GM12878 (cell line): ENCODE measurements around the gene ASCC1. TPM values are rescaled to one million over a fixed set of nuclear protein-coding genes. Genes with fewer than 3 reads are reported as not detected.

ENCODE experiments used
- ATAC-seq: fragments of 200-7000 bp; cut with Tn5 transposase; 3 replicates; pipeline ENCODE4 v1.9.1; 2020; ENCODE audit warnings: mild to moderate bottlenecking, moderate library complexity
- BruUV-seq: library from RNA; stranded (reverse); fragments of 400-500 nt; replicated peaks from 2 replicates; lab custom pipeline; 2021; lab: Mats Ljungman, UMichigan
- CTCF ChIA-PET: fragments of 300-600 bp; sonication (Branson Sonifier 250); formaldehyde crosslinking; extraction: SDS; loops from one replicate; lab custom pipeline; 2021; ENCODE audit warnings: inconsistent platforms; lab: Yijun Ruan, JAX
- POLR2A ChIA-PET: fragments of 350-600 bp; formaldehyde crosslinking; extraction: SDS; loops from one replicate; lab custom pipeline; 2021; ENCODE audit warnings: inconsistent platforms; lab: Charles Lee
- RAD21 ChIA-PET: fragments of 300-600 bp; sonication (Branson Sonifier 250); formaldehyde crosslinking; loops from one replicate; lab custom pipeline; 2023; ENCODE audit warnings: antibody characterized with exemption; ENCODE audit not compliant: unreplicated experiment; lab: Charles Lee
- SMC1A ChIA-PET: fragments of 300-600 bp; sonication (Branson Sonifier 250); formaldehyde crosslinking; loops from one replicate; lab custom pipeline; 2023; ENCODE audit not compliant: unreplicated experiment, uncharacterized antibody; lab: Charles Lee
- DNase-seq: peaks from one replicate; pipeline ENCODE4 v3.0.0-alpha.2; 2011; ENCODE audit warnings: low read depth, low spot score
- FAIRE-seq: peaks from 3 replicates; lab custom pipeline; 2011; peaks lifted over from hg19 to GRCh38; lab: Jason Lieb, UNC
- H2AFZ ChIP-seq: 2 replicates; pipeline ENCODE4 v1.6.0; 2011; ENCODE audit warnings: low read depth, low read length, control low read depth; ENCODE audit not compliant: control insufficient read depth
- H3K27ac ChIP-seq: 2 replicates; pipeline ENCODE4 v1.5.1; 2011; ENCODE audit warnings: control low read depth; ENCODE audit not compliant: control insufficient read depth, insufficient read depth
- H3K27me3 ChIP-seq, 2 experiments: replicated peaks in 1 of 2; 2 replicates each; pipeline versions ENCODE4 v1.6.0 to v1.6.1; 2011; ENCODE audit warnings: low read length in 1 of 2; ENCODE audit not compliant: control insufficient read depth in 2 of 2, insufficient read depth in 2 of 2
- H3K36me3 ChIP-seq, 2 experiments: 2 replicates each; pipeline ENCODE4 v1.5.1; 2011; ENCODE audit warnings: low read length in 1 of 2; ENCODE audit not compliant: control insufficient read depth in 2 of 2, insufficient read depth in 2 of 2
- H3K4me1 ChIP-seq: 2 replicates; pipeline ENCODE4 v1.6.1; 2011; ENCODE audit warnings: mild to moderate bottlenecking, low read length, moderate library complexity, mixed read lengths; ENCODE audit not compliant: control insufficient read depth, insufficient read depth
- H3K4me2 ChIP-seq: 2 replicates; pipeline ENCODE4 v1.6.0; 2011; ENCODE audit warnings: control low read depth; ENCODE audit not compliant: control insufficient read depth, insufficient read depth
- H3K4me3 ChIP-seq: fragments of 200-600 bp; sonication (generic); 2 replicates; pipeline ENCODE4 v1.5.1; 2016
- H3K79me2 ChIP-seq: 2 replicates; pipeline ENCODE4 v1.6.0; 2011; ENCODE audit warnings: low read length; ENCODE audit not compliant: control insufficient read depth, insufficient read depth
- H3K9ac ChIP-seq: 2 replicates; pipeline ENCODE4 v1.8.0; 2011; ENCODE audit warnings: low read length, control low read depth, mixed read lengths; ENCODE audit not compliant: control insufficient read depth, insufficient read depth
- H3K9me3 ChIP-seq: replicated peaks from 3 replicates; pipeline ENCODE4 v1.5.1; 2011; ENCODE audit warnings: mild to moderate bottlenecking, low read length; ENCODE audit not compliant: control insufficient read depth, insufficient read depth
- H4K20me1 ChIP-seq: 2 replicates; pipeline ENCODE4 v1.6.0; 2011; ENCODE audit not compliant: control insufficient read depth, insufficient read depth
- BRCA1 ChIP-seq: IDR thresholded peaks from 2 replicates; pipeline ENCODE4 v1.6.1; 2011; ENCODE audit warnings: low read depth, low read length, improper control_type of control experiment
- CHD1 ChIP-seq: IDR thresholded peaks from 2 replicates; pipeline ENCODE4 v1.6.1; 2012; ENCODE audit warnings: low read depth, low read length, improper control_type of control experiment
- EGR1 ChIP-seq, 2 experiments: IDR thresholded peaks; 1 replicate in 1 of 2; 2 replicates in 1 of 2; pipeline ENCODE4 v1.6.1; 2011 to 2012; ENCODE audit warnings: low read depth in 2 of 2, low read length in 2 of 2, borderline replicate concordance in 1 of 2, mild to moderate bottlenecking in 1 of 2, moderate library complexity in 1 of 2
- NR2F1 ChIP-seq: fragments of 450-650 bp; conservative IDR thresholded peaks from 2 replicates; pipeline ENCODE4 v1.6.1; 2017; ENCODE audit warnings: mild to moderate bottlenecking
- SUZ12 ChIP-seq: fragments of 200-600 bp; sonication (generic); IDR thresholded peaks from one replicate; pipeline ENCODE4 v1.6.1; 2018; ENCODE audit warnings: antibody characterized with exemption, mild to moderate bottlenecking; ENCODE audit not compliant: unreplicated experiment
- TCF7 ChIP-seq: IDR thresholded peaks from 2 replicates; pipeline ENCODE4 v1.6.1; 2014; ENCODE audit warnings: antibody characterized with exemption, borderline replicate concordance
- ZNF384 ChIP-seq: IDR thresholded peaks from 2 replicates; pipeline ENCODE4 v1.6.1; 2012; ENCODE audit warnings: low read depth, mild to moderate bottlenecking, low read length, improper control_type of control experiment, borderline replicate concordance
- WGBS: methylation state at CpG from one replicate; pipeline ENCODE4 v1.1.6; 2016; ENCODE audit warnings: low lambda C conversion rate; ENCODE audit not compliant: insufficient replicate concordance, insufficient coverage; ENCODE audit errors: missing lambda C conversion rate; 5-methylcytosine and 5-hydroxymethylcytosine counted together
- in situ Hi-C: fragments of 300-500 bp; cut with MboI; formaldehyde crosslinking; loops from 9 replicates; pipeline ENCODE4 v1.14.3; 2018; ENCODE audit warnings: mixed read lengths
- intact Hi-C: fragments of 100-400 bp; cut with micrococcal nuclease; formaldehyde crosslinking; loops from one replicate; pipeline ENCODE4 v1.14.2; 2022; ENCODE audit not compliant: unreplicated experiment
- polyA plus RNA-seq, 11 experiments: library from polyadenylated mRNA; depleted of rRNA in 4 of 11; unstranded in 6 of 11; stranded (reverse) in 5 of 11; fragments of >200 nt; fragmentation: Nextera tagmentation in 4 of 11; fragmentation: Illumina TruSeq in 1 of 11; extraction: Ambion mirVana in 4 of 11; extraction: Trizol in 1 of 11; gene quantifications; 1 replicate in 1 of 11; 2 replicates in 10 of 11; pipeline versions ENCODE4 v1.2.1 to v1.2.3, GENCODE V29; 2011 to 2016; ENCODE audit warnings: inconsistent platforms in 2 of 11, missing spikeins in 2 of 11, low read depth in 1 of 11
- total RNA-seq, 4 experiments: library from RNA; depleted of rRNA in 3 of 4; stranded (reverse); fragments of >200 nt in 3 of 4; fragmentation: Illumina TruSeq in 1 of 4; extraction: Trizol in 1 of 4; gene quantifications; 2 replicates each; pipeline versions ENCODE4 v1.2.1 to v1.2.3, GENCODE V29; 2013 to 2021

ASCC1 gene
- total and polyA plus RNA-seq, 10 of the 15 experiments (the other 5 are each of a cell fraction or from before 2014, with no cell fraction given), result 23.3 to 80.6 (median 42.8) TPM

- ChIA-PET POLR2A (no interaction called here), SMC1A (no interaction called here), RAD21 (no interaction called here), CTCF (interaction anchor here (1.0 kb wide), 1 partner anchor 56 kb away, joined by 4 read pairs; no protein-coding TSS in a partner anchor)
- Histone ChIP-seq H3K27ac (no peak overlapping the region), H4K20me1 (no peaks in the 10 kb centered on the region), H2AFZ (no peak overlapping the region), H3K36me3 (peaks cover 0 to 21% of the 10 kb centered on the region in 2 experiments; a peak in 3 of 4 replicates), H3K4me3 (no peak overlapping the region), H3K4me1 (peaks cover 5% of the 10 kb centered on the region; the same call in 1 of the 2 replicates), H3K79me2 (no peaks in the 10 kb centered on the region), H3K9me3 (no peaks in the 10 kb centered on the region), H3K9ac (no peak overlapping the region), H3K27me3 (no peaks in the 10 kb centered on the region), H3K4me2 (no peak overlapping the region)
- 88% methylated on average over 8 of the region's 8 CpGs for whole genome bisulfite sequencing
- no peak for ATAC-seq
- FAIRE-seq, result no peak
- in situ Hi-C loops (no loop called here), intact Hi-C loops (no loop called here)
- no peak for DNase-seq
- no peak for TF ChIP-seq NR2F1
- TF ChIP-seq EGR1 (IDR thresholded peaks at IDR 0.05; ENCODE audit: borderline replicate concordance in 1 of 2, low read depth in 2 of 2, low read length in 2 of 2), result no peak
- no TSS peak for BruUV-seq
Observed at GRCh38 chr10:72104472-72105097, 111.5 kb downstream of the ASCC1 start.

- in situ Hi-C loops, result no loop called here
- H3K4me2 ChIP-seq, result no peak overlapping the region
- WGBS, result 97% methylated on average over 10 of the region's 10 CpGs
Observed at GRCh38 chr10:72099600-72099921, 116.5 kb downstream of the ASCC1 start.

More at GRCh38 chr10:72099600-72099921, 116.5 kb downstream of the ASCC1 start:
- no peak overlapping the region for H3K9ac ChIP-seq
- POLR2A ChIA-PET, result no interaction called here
- RAD21 ChIA-PET, result no interaction called here
- no peak for FAIRE-seq
- H3K27ac ChIP-seq, result no peak overlapping the region
- no peaks in the 10 kb centered on the region for H3K27me3 ChIP-seq
- SMC1A ChIA-PET, result interaction anchor here (1.0 to 1.1 kb wide), 3 partner anchors 9 to 51 kb away, joined by 3 read pairs; no protein-coding TSS in a partner anchor
- no peak for TF ChIP-seq TCF7
- no peak for TF ChIP-seq SUZ12
- no peak for TF ChIP-seq BRCA1
- no peak for TF ChIP-seq ZNF384
- no peak for TF ChIP-seq CHD1
- CTCF ChIA-PET, result interaction anchor here (1.5 to 2.2 kb wide), 2 partner anchors 20 to 238 kb away, joined by 3 to 5 read pairs; no protein-coding TSS in a partner anchor
- no TSS peak for BruUV-seq
- intact Hi-C loops, result no loop called here
- H3K4me3 ChIP-seq, result no peak overlapping the region
- peaks cover 0 to 22% of the 10 kb centered on the region in 2 experiments; a peak in 2 of 4 replicates for H3K36me3 ChIP-seq
- H4K20me1 ChIP-seq, result no peaks in the 10 kb centered on the region
- no peak for ATAC-seq
- no peak overlapping the region for H2AFZ ChIP-seq
- no peaks in the 10 kb centered on the region for H3K9me3 ChIP-seq
- H3K79me2 ChIP-seq, result no peaks in the 10 kb centered on the region
- no peaks in the 10 kb centered on the region for H3K4me1 ChIP-seq
- DNase-seq, result no peak
